OCI-LY3 (cell line): ENCODE results near the gene CYP1B1.

Experiments
- CTCF ChIP-seq: fragments of 200-600, 300-600 bp; sonication (generic); IDR thresholded peaks from 2 replicates; pipeline ENCODE4 v1.5.1; 2014; ENCODE audit warnings: antibody characterized with exemption, low read length, low read depth
- EZH2phosphoT487 ChIP-seq: fragments of 200-600 bp; shearing (Covaris generic); IDR thresholded peaks from 2 replicates; pipeline ENCODE4 v1.6.1; 2018; ENCODE audit warnings: antibody characterized with exemption, mixed run types, low read depth

DNA sequence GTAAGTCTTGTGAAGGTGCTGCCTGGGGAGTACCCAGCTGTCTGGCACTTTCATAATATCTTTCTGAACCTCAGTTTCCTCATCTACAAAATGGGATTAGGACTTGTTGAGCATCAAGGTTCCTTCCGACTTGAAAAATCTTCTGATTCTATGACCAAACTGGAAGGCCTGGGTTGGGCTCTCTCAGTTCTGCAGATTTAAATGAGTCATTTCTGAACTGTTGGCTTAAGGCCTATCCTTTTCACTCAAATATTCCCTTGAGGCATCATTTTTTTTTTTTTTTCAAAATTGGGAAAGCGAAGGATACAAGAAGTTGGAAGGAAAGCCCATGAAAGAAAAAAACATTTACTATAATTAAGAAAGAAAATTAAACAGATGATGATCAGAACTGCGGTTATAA is 40.8 kb upstream of the CYP1B1 start:
- TF ChIP-seq CTCF = no peak
- TF ChIP-seq EZH2phosphoT487 = no peak
